ENCODE results near the gene RANBP9. TPM values are rescaled to one million over a fixed set of nuclear protein-coding genes. Genes with fewer than 3 reads are reported as not detected.

RANBP9 gene
- total RNA-seq, 1 donor from 2014 or later, result 42.1 TPM

DNA sequence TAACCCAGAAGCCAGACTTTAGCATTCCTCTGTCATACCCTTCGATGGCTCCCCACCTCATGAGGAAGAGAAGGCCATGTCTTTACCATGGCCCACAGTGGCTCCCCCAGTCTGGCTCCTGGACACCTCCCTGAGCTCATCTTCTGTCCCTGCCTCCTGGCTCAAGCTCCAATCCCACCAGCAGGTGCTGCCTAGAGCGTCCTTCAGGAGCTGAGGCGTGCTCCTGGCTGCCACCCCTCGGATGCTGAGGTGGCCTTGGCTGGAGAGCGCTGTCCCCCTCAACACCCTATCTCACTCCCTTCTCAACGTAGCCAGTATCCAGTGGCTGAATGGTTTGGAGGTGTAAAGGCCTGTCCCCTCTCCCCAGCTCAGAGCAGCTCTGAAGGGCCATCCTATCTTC, 47.4 kb upstream of the RANBP9 start:
- no peak overlapping the region for H3K4me3 ChIP-seq (ENCODE audit: insufficient read depth, low read depth, low read length)
- no peak overlapping the region for H3K27ac ChIP-seq (ENCODE audit: low read depth, low read length)
- no peaks in the 10 kb centered on the region for H4K20me1 ChIP-seq (ENCODE audit: insufficient read depth, low read length)
- peaks cover 14% of the 10 kb centered on the region for H3K27me3 Mint-ChIP-seq (ENCODE audit: low read depth, unreplicated experiment)
- no peak overlapping the region for H3K4me2 ChIP-seq (ENCODE audit: low read length)
- no peak for TF ChIP-seq EZH2 (IDR thresholded peaks at IDR 0.05; ENCODE audit: insufficient read depth, low read length)
- TF ChIP-seq, protein P1, sequence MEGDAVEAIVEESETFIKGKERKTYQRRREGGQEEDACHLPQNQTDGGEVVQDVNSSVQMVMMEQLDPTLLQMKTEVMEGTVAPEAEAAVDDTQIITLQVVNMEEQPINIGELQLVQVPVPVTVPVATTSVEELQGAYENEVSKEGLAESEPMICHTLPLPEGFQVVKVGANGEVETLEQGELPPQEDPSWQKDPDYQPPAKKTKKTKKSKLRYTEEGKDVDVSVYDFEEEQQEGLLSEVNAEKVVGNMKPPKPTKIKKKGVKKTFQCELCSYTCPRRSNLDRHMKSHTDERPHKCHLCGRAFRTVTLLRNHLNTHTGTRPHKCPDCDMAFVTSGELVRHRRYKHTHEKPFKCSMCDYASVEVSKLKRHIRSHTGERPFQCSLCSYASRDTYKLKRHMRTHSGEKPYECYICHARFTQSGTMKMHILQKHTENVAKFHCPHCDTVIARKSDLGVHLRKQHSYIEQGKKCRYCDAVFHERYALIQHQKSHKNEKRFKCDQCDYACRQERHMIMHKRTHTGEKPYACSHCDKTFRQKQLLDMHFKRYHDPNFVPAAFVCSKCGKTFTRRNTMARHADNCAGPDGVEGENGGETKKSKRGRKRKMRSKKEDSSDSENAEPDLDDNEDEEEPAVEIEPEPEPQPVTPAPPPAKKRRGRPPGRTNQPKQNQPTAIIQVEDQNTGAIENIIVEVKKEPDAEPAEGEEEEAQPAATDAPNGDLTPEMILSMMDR (IDR thresholded peaks at IDR 0.05; ENCODE audit: insufficient read depth, low read depth, low read length), result no peak
- peaks cover 10% of the 10 kb centered on the region for H3K9me3 Mint-ChIP-seq (ENCODE audit: unreplicated experiment)
- FAIRE-seq (no peak), DNase-seq (ENCODE audit: low read depth) (no peak)
- H2AFZ ChIP-seq (ENCODE audit: low read depth, low read length), result no peak overlapping the region
- no peak overlapping the region for H3K27ac Mint-ChIP-seq (ENCODE audit: unreplicated experiment)
- no peaks in the 10 kb centered on the region for H3K27me3 ChIP-seq (ENCODE audit: insufficient read depth, low read length)
- H3K9ac ChIP-seq (ENCODE audit: low read length), result no peak overlapping the region
- H3K36me3 ChIP-seq (ENCODE audit: insufficient read depth, low read length), result no peaks in the 10 kb centered on the region
- H3K79me2 ChIP-seq (ENCODE audit: insufficient read depth, low read length), result no peaks in the 10 kb centered on the region
- H3K36me3 Mint-ChIP-seq (ENCODE audit: low read depth, unreplicated experiment), result peaks cover 2% of the 10 kb centered on the region
- H3K4me1 Mint-ChIP-seq (ENCODE audit: low read depth, unreplicated experiment), result peaks cover 14% of the 10 kb centered on the region
- H3K9me3 ChIP-seq (ENCODE audit: insufficient read depth, low read depth, low read length), result peaks cover 2% of the 10 kb centered on the region
- no peaks in the 10 kb centered on the region for H3K4me1 ChIP-seq (ENCODE audit: insufficient read depth, low read length)
- H3K4me3 Mint-ChIP-seq (ENCODE audit: unreplicated experiment), result no peak overlapping the region

- TF ChIP-seq, protein P1 (IDR thresholded peaks at IDR 0.05; ENCODE audit: insufficient read depth, low read depth, low read length), result no peak
- no peak for TF ChIP-seq EZH2 (IDR thresholded peaks at IDR 0.05; ENCODE audit: insufficient read depth, low read length)
- H2AFZ ChIP-seq (ENCODE audit: low read depth, low read length), result no peak overlapping the region
- H3K79me2 ChIP-seq (ENCODE audit: insufficient read depth, low read length), result no peaks in the 10 kb centered on the region
- no peak overlapping the region for H3K27ac ChIP-seq (ENCODE audit: low read depth, low read length)
- peaks cover 11% of the 10 kb centered on the region for H3K27me3 Mint-ChIP-seq (ENCODE audit: low read depth, unreplicated experiment)
- H4K20me1 ChIP-seq (ENCODE audit: insufficient read depth, low read length), result no peaks in the 10 kb centered on the region
- peaks cover 2% of the 10 kb centered on the region for H3K36me3 Mint-ChIP-seq (ENCODE audit: low read depth, unreplicated experiment)
- H3K4me3 Mint-ChIP-seq (ENCODE audit: unreplicated experiment), result no peak overlapping the region
- no peaks in the 10 kb centered on the region for H3K9me3 ChIP-seq (ENCODE audit: insufficient read depth, low read depth, low read length)
- H3K4me2 ChIP-seq (ENCODE audit: low read length), result no peak overlapping the region
- no peak overlapping the region for H3K4me3 ChIP-seq (ENCODE audit: insufficient read depth, low read depth, low read length)
- no peaks in the 10 kb centered on the region for H3K4me1 ChIP-seq (ENCODE audit: insufficient read depth, low read length)
- FAIRE-seq, result no peak
- H3K27ac Mint-ChIP-seq (ENCODE audit: unreplicated experiment), result no peak overlapping the region
- peaks cover 10% of the 10 kb centered on the region for H3K9me3 Mint-ChIP-seq (ENCODE audit: unreplicated experiment)
- H3K4me1 Mint-ChIP-seq (ENCODE audit: low read depth, unreplicated experiment), result no peaks in the 10 kb centered on the region
- no peak for DNase-seq (ENCODE audit: low read depth)
- no peaks in the 10 kb centered on the region for H3K36me3 ChIP-seq (ENCODE audit: insufficient read depth, low read length)
- no peaks in the 10 kb centered on the region for H3K27me3 ChIP-seq (ENCODE audit: insufficient read depth, low read length)
- H3K9ac ChIP-seq (ENCODE audit: low read length), result no peak overlapping the region
Measured at GRCh38 chr6:13754644-13755043, 43.0 kb upstream of the RANBP9 start.

- no peak overlapping the region for H3K4me3 ChIP-seq (ENCODE audit: insufficient read depth, low read depth, low read length)
- no peak overlapping the region for H3K27ac Mint-ChIP-seq (ENCODE audit: unreplicated experiment)
- H3K27ac ChIP-seq (ENCODE audit: low read depth, low read length), result no peak overlapping the region
- H3K27me3 ChIP-seq (ENCODE audit: insufficient read depth, low read length), result no peaks in the 10 kb centered on the region
- peaks cover 4% of the 10 kb centered on the region for H3K9me3 Mint-ChIP-seq (ENCODE audit: unreplicated experiment)
- peaks cover 3% of the 10 kb centered on the region for H3K36me3 Mint-ChIP-seq (ENCODE audit: low read depth, unreplicated experiment)
- no peaks in the 10 kb centered on the region for H4K20me1 ChIP-seq (ENCODE audit: insufficient read depth, low read length)
- H3K4me3 Mint-ChIP-seq (ENCODE audit: unreplicated experiment), result no peak overlapping the region
- TF ChIP-seq, protein P1 (IDR thresholded peaks at IDR 0.05; ENCODE audit: insufficient read depth, low read depth, low read length), result no peak
- TF ChIP-seq EZH2 (IDR thresholded peaks at IDR 0.05; ENCODE audit: insufficient read depth, low read length), result no peak
- no peaks in the 10 kb centered on the region for H3K4me1 Mint-ChIP-seq (ENCODE audit: low read depth, unreplicated experiment)
- H3K9me3 ChIP-seq (ENCODE audit: insufficient read depth, low read depth, low read length), result no peaks in the 10 kb centered on the region
- H2AFZ ChIP-seq (ENCODE audit: low read depth, low read length), result no peak overlapping the region
- FAIRE-seq (no peak), DNase-seq (ENCODE audit: low read depth) (no peak)
- H3K36me3 ChIP-seq (ENCODE audit: insufficient read depth, low read length), result no peaks in the 10 kb centered on the region
- no peaks in the 10 kb centered on the region for H3K4me1 ChIP-seq (ENCODE audit: insufficient read depth, low read length)
- H3K4me2 ChIP-seq (ENCODE audit: low read length), result no peak overlapping the region
- H3K27me3 Mint-ChIP-seq (ENCODE audit: low read depth, unreplicated experiment), result no peaks in the 10 kb centered on the region
- H3K9ac ChIP-seq (ENCODE audit: low read length), result no peak overlapping the region
- H3K79me2 ChIP-seq (ENCODE audit: insufficient read depth, low read length), result no peaks in the 10 kb centered on the region
Measured at GRCh38 chr6:13743736-13744127, 32.1 kb upstream of the RANBP9 start.
